WTC11 (cell line): ENCODE measurements around the gene HTR6. TPM values are rescaled to one million over a fixed set of nuclear protein-coding genes. Genes with fewer than 3 reads are reported as not detected.

ENCODE experiments used
- ATAC-seq: fragments of 200-7000 bp; cut with Tn5 transposase; 2 replicates; pipeline ENCODE4 v1.10.0; 2021; ENCODE audit warnings: mild to moderate bottlenecking, moderate library complexity
- CTCF ChIA-PET: fragments of 300-600 bp; sonication (Branson Sonifier 250); formaldehyde crosslinking; loops from one replicate; lab custom pipeline; 2021; ENCODE audit warnings: antibody characterized with exemption; lab: Charles Lee
- POLR2A ChIA-PET: fragments of 350-600 bp; sonication (Branson Sonifier 250); formaldehyde crosslinking; loops from one replicate; lab custom pipeline; 2021; ENCODE audit warnings: antibody characterized with exemption; lab: Charles Lee
- DNase-seq: peaks from one replicate; pipeline ENCODE4 v3.0.0; 2021; ENCODE audit warnings: low spot score
- H3K27ac Mint-ChIP-seq: 2 replicates; pipeline ENCODE4 v1.8.0; 2021; ENCODE audit warnings: mixed read lengths
- H3K27me3 Mint-ChIP-seq: 2 replicates; pipeline ENCODE4 v1.8.0; 2021; ENCODE audit warnings: low read depth, mild to moderate bottlenecking, moderate library complexity, mixed read lengths
- H3K36me3 Mint-ChIP-seq: 2 replicates; pipeline ENCODE4 v1.8.0; 2021; ENCODE audit warnings: mixed read lengths
- H3K4me1 Mint-ChIP-seq: 2 replicates; pipeline ENCODE4 v1.8.0; 2022; ENCODE audit warnings: mixed read lengths
- H3K4me3 Mint-ChIP-seq: 2 replicates; pipeline ENCODE4 v1.8.0; 2021; ENCODE audit warnings: mild to moderate bottlenecking, moderate library complexity, mixed read lengths
- H3K9me3 Mint-ChIP-seq: 2 replicates; pipeline ENCODE4 v1.8.0; 2021; ENCODE audit warnings: mixed read lengths
- CREM ChIP-seq: sonication (generic); formaldehyde crosslinking; IDR thresholded peaks from 2 replicates; pipeline ENCODE4 v1.8.1; 2022; ENCODE audit warnings: mild to moderate bottlenecking, missing genetic modification reagents, moderate library complexity
- FOXJ3 ChIP-seq: sonication (generic); formaldehyde crosslinking; IDR thresholded peaks from 2 replicates; pipeline ENCODE4 v1.9.0; 2021; ENCODE audit warnings: missing genetic modification reagents, mild to moderate bottlenecking, borderline replicate concordance
- OVOL2 ChIP-seq: fragments of 250-450 bp; sonication (Bioruptor Pico); IDR thresholded peaks from 2 replicates; pipeline ENCODE4 v1.9.0; 2021; ENCODE audit warnings: mild to moderate bottlenecking, borderline replicate concordance
- TCF7 ChIP-seq: sonication (generic); formaldehyde crosslinking; IDR thresholded peaks from 2 replicates; pipeline ENCODE4 v1.8.0; 2022; ENCODE audit warnings: mild to moderate bottlenecking, low read depth, missing genetic modification reagents, moderate library complexity
- total RNA-seq: library from RNA; stranded (reverse); gene quantifications from 3 replicates; pipeline ENCODE4 v1.2.3, GENCODE V29; 2021
- TF ChIP-seq, protein P1 (sequence below): sonication (generic); formaldehyde crosslinking; IDR thresholded peaks from 2 replicates; pipeline ENCODE4 v1.8.0; 2022; ENCODE audit warnings: missing genetic modification reagents
- TF ChIP-seq, protein P2 (sequence below): fragments of 250-450 bp; sonication (Bioruptor Pico); IDR thresholded peaks from 2 replicates; pipeline ENCODE4 v1.9.0; 2021; ENCODE audit warnings: mild to moderate bottlenecking
- TF ChIP-seq, protein P3 (sequence below): sonication (generic); formaldehyde crosslinking; IDR thresholded peaks from 2 replicates; pipeline ENCODE4 v1.8.1; 2022; ENCODE audit warnings: mild to moderate bottlenecking, missing genetic modification reagents, moderate library complexity, borderline replicate concordance
- TF ChIP-seq, protein P4 (sequence below): sonication (generic); formaldehyde crosslinking; IDR thresholded peaks from 2 replicates; pipeline ENCODE4 v1.8.1; 2022; ENCODE audit warnings: low read depth, missing genetic modification reagents, borderline replicate concordance
- TF ChIP-seq, protein P5 (sequence below): sonication (generic); formaldehyde crosslinking; IDR thresholded peaks from 2 replicates; pipeline ENCODE4 v1.8.1; 2023; ENCODE audit warnings: mild to moderate bottlenecking, missing genetic modification reagents
- TF ChIP-seq, protein P6 (sequence below): sonication (generic); formaldehyde crosslinking; IDR thresholded peaks from 2 replicates; pipeline ENCODE4 v1.8.0; 2022; ENCODE audit warnings: mild to moderate bottlenecking, missing genetic modification reagents

Gene HTR6
- total RNA-seq, 1 experiment from 2014 or later: 0.90 TPM

DNA sequence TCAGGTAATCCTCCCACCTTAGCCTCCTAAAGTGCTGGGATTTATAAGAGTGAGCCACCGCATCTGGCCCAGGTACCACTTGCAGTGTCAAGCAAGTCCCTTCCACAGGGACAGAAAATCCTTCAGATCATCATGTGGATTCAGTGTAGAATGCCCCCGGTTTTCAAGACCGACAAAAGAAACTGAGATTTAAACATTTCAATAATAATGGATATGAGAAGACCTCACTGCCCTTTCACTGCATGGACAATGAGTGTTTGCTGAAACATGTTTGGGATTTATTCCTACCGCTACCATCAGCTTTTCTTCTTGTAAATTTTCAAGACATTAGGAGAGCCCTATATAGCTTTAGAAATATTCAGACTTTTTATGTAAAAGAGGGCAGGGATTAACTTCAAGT, 41.5 kb downstream of the HTR6 start (continued):
- TF ChIP-seq, protein P1, sequence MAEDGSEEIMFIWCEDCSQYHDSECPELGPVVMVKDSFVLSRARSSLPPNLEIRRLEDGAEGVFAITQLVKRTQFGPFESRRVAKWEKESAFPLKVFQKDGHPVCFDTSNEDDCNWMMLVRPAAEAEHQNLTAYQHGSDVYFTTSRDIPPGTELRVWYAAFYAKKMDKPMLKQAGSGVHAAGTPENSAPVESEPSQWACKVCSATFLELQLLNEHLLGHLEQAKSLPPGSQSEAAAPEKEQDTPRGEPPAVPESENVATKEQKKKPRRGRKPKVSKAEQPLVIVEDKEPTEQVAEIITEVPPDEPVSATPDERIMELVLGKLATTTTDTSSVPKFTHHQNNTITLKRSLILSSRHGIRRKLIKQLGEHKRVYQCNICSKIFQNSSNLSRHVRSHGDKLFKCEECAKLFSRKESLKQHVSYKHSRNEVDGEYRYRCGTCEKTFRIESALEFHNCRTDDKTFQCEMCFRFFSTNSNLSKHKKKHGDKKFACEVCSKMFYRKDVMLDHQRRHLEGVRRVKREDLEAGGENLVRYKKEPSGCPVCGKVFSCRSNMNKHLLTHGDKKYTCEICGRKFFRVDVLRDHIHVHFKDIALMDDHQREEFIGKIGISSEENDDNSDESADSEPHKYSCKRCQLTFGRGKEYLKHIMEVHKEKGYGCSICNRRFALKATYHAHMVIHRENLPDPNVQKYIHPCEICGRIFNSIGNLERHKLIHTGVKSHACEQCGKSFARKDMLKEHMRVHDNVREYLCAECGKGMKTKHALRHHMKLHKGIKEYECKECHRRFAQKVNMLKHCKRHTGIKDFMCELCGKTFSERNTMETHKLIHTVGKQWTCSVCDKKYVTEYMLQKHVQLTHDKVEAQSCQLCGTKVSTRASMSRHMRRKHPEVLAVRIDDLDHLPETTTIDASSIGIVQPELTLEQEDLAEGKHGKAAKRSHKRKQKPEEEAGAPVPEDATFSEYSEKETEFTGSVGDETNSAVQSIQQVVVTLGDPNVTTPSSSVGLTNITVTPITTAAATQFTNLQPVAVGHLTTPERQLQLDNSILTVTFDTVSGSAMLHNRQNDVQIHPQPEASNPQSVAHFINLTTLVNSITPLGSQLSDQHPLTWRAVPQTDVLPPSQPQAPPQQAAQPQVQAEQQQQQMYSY: no peak
- TF ChIP-seq OVOL2 (CRISPR knock-in tag): no peak
- TF ChIP-seq, protein P2, sequence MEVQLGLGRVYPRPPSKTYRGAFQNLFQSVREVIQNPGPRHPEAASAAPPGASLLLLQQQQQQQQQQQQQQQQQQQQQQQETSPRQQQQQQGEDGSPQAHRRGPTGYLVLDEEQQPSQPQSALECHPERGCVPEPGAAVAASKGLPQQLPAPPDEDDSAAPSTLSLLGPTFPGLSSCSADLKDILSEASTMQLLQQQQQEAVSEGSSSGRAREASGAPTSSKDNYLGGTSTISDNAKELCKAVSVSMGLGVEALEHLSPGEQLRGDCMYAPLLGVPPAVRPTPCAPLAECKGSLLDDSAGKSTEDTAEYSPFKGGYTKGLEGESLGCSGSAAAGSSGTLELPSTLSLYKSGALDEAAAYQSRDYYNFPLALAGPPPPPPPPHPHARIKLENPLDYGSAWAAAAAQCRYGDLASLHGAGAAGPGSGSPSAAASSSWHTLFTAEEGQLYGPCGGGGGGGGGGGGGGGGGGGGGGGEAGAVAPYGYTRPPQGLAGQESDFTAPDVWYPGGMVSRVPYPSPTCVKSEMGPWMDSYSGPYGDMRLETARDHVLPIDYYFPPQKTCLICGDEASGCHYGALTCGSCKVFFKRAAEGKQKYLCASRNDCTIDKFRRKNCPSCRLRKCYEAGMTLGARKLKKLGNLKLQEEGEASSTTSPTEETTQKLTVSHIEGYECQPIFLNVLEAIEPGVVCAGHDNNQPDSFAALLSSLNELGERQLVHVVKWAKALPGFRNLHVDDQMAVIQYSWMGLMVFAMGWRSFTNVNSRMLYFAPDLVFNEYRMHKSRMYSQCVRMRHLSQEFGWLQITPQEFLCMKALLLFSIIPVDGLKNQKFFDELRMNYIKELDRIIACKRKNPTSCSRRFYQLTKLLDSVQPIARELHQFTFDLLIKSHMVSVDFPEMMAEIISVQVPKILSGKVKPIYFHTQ (CRISPR knock-in tag): no peak
- TF ChIP-seq, protein P3, sequence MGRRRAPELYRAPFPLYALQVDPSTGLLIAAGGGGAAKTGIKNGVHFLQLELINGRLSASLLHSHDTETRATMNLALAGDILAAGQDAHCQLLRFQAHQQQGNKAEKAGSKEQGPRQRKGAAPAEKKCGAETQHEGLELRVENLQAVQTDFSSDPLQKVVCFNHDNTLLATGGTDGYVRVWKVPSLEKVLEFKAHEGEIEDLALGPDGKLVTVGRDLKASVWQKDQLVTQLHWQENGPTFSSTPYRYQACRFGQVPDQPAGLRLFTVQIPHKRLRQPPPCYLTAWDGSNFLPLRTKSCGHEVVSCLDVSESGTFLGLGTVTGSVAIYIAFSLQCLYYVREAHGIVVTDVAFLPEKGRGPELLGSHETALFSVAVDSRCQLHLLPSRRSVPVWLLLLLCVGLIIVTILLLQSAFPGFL (CRISPR knock-in tag): no peak

DNA sequence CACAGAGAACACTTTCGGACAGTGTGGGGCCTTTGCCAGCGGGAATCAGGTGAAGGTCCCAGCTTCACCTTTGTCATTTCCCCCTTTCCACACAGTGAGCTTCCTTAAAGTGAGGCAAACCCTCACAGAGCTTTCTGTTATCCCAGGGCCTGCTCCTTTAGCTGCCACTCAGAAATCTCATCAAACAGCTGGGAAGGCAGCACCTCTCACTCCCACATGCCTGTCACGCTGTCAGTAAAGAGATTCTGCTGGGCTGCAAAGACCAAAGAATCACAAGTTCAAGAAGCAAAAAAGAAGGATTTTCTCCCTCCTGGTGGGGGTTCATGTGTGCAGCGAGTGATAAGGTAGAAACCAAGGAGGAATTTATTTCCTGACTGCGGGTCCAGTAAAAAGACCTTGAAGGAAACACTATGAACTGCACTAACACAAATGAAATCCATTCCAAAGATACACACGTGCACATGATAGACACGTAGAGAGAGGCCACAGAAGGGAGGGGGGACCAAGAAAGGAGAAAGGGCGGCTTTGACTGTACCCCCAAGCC, 44.0 kb downstream of the HTR6 start:
- Mint-ChIP-seq H3K4me1 (peaks cover 17% of the 10 kb centered on the region), H3K27me3 (no peaks in the 10 kb centered on the region; the same call in 1 of the 2 replicates), H3K4me3 (no peak overlapping the region), H3K9me3 (no peaks in the 10 kb centered on the region), H3K27ac (no peak overlapping the region; the same call in 1 of the 2 replicates), H3K36me3 (no peaks in the 10 kb centered on the region)
- CTCF ChIA-PET: interaction anchor here (1.2 to 1.8 kb wide), 2 partner anchors 19 to 46 kb away, joined by 3 to 8 read pairs; no protein-coding TSS in a partner anchor
- POLR2A ChIA-PET: no interaction called here
- DNase-seq: no peak
- no peak for ATAC-seq
- TF ChIP-seq, protein P4, sequence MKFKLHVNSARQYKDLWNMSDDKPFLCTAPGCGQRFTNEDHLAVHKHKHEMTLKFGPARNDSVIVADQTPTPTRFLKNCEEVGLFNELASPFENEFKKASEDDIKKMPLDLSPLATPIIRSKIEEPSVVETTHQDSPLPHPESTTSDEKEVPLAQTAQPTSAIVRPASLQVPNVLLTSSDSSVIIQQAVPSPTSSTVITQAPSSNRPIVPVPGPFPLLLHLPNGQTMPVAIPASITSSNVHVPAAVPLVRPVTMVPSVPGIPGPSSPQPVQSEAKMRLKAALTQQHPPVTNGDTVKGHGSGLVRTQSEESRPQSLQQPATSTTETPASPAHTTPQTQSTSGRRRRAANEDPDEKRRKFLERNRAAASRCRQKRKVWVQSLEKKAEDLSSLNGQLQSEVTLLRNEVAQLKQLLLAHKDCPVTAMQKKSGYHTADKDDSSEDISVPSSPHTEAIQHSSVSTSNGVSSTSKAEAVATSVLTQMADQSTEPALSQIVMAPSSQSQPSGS (CRISPR knock-in tag): no peak
- TF ChIP-seq, protein P5, sequence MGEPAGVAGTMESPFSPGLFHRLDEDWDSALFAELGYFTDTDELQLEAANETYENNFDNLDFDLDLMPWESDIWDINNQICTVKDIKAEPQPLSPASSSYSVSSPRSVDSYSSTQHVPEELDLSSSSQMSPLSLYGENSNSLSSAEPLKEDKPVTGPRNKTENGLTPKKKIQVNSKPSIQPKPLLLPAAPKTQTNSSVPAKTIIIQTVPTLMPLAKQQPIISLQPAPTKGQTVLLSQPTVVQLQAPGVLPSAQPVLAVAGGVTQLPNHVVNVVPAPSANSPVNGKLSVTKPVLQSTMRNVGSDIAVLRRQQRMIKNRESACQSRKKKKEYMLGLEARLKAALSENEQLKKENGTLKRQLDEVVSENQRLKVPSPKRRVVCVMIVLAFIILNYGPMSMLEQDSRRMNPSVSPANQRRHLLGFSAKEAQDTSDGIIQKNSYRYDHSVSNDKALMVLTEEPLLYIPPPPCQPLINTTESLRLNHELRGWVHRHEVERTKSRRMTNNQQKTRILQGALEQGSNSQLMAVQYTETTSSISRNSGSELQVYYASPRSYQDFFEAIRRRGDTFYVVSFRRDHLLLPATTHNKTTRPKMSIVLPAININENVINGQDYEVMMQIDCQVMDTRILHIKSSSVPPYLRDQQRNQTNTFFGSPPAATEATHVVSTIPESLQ: no peak
- TF ChIP-seq CREM: no peak
- TF ChIP-seq, protein P6, sequence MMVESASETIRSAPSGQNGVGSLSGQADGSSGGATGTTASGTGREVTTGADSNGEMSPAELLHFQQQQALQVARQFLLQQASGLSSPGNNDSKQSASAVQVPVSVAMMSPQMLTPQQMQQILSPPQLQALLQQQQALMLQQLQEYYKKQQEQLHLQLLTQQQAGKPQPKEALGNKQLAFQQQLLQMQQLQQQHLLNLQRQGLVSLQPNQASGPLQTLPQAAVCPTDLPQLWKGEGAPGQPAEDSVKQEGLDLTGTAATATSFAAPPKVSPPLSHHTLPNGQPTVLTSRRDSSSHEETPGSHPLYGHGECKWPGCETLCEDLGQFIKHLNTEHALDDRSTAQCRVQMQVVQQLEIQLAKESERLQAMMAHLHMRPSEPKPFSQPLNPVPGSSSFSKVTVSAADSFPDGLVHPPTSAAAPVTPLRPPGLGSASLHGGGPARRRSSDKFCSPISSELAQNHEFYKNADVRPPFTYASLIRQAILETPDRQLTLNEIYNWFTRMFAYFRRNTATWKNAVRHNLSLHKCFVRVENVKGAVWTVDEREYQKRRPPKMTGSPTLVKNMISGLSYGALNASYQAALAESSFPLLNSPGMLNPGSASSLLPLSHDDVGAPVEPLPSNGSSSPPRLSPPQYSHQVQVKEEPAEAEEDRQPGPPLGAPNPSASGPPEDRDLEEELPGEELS (CRISPR knock-in tag): no peak
- no peak for TF ChIP-seq FOXJ3 (CRISPR knock-in tag)
- no peak for TF ChIP-seq TCF7 (CRISPR knock-in tag)
